HG03280 (cell line): ENCODE data around the gene MYO1D.

Experiments used
- ATAC-seq: cut with Tn5 transposase; IDR thresholded peaks from one replicate; pipeline ENCODE4 v1.9.1; 2021; ENCODE audit warnings: mild to moderate bottlenecking, moderate library complexity; ENCODE audit not compliant: unreplicated experiment

The MYO1D gene

GRCh38 chr17:32861981-32862380 is 14.9 kb downstream of the MYO1D start:
- ATAC-seq: no peak

- no peak for ATAC-seq
Observed at GRCh38 chr17:32859857-32860525, 16.9 kb downstream of the MYO1D start.

GRCh38 chr17:32855620-32856019 is 21.3 kb downstream of the MYO1D start:
- no peak for ATAC-seq

- ATAC-seq: no peak
Observed at GRCh38 chr17:32854832-32855389, 22.0 kb downstream of the MYO1D start.

GRCh38 chr17:32854207-32854606 is 22.7 kb downstream of the MYO1D start:
- no peak for ATAC-seq

GRCh38 chr17:32852811-32853210 is 24.1 kb downstream of the MYO1D start:
- ATAC-seq: no peak

- no peak for ATAC-seq
Observed at GRCh38 chr17:32849879-32850278, 27.0 kb downstream of the MYO1D start.

GRCh38 chr17:32847977-32848376 is 28.9 kb downstream of the MYO1D start:
- no peak for ATAC-seq

GRCh38 chr17:32846143-32846542 is 30.8 kb downstream of the MYO1D start:
- no peak for ATAC-seq

- no peak for ATAC-seq
Observed at GRCh38 chr17:32840241-32840640, 36.7 kb downstream of the MYO1D start.

GRCh38 chr17:32836527-32836926 is 40.4 kb downstream of the MYO1D start:
- ATAC-seq: no peak

GRCh38 chr17:32835291-32835761 is 41.6 kb downstream of the MYO1D start:
- ATAC-seq: peak; percentile 68

- ATAC-seq: no peak
Observed at GRCh38 chr17:32834104-32834503, 42.8 kb downstream of the MYO1D start.

- no peak for ATAC-seq
Observed at GRCh38 chr17:32833526-32833925, 43.4 kb downstream of the MYO1D start.

- ATAC-seq: no peak
Observed at GRCh38 chr17:32833076-32833475, 43.8 kb downstream of the MYO1D start.

GRCh38 chr17:32831627-32832243 is 45.2 kb downstream of the MYO1D start:
- ATAC-seq: no peak

GRCh38 chr17:32831223-32831622 is 45.7 kb downstream of the MYO1D start:
- no peak for ATAC-seq

GRCh38 chr17:32828822-32829221 is 48.1 kb downstream of the MYO1D start:
- ATAC-seq: peak; percentile 10

- ATAC-seq: no peak
Observed at GRCh38 chr17:32827227-32827626, 49.7 kb downstream of the MYO1D start.

- ATAC-seq: no peak
Observed at GRCh38 chr17:32826076-32826475, 50.8 kb downstream of the MYO1D start.

GRCh38 chr17:32824334-32824733 is 52.6 kb downstream of the MYO1D start:
- no peak for ATAC-seq

- no peak for ATAC-seq
Observed at GRCh38 chr17:32822996-32823395, 53.9 kb downstream of the MYO1D start.
